CD8-positive, alpha-beta memory T cell (primary cell): ENCODE measurements around the gene SAMD11. TPM values are rescaled to one million over a fixed set of nuclear protein-coding genes. Genes with fewer than 3 reads are reported as not detected.

ENCODE experiments used
- CTCF ChIA-PET: fragments of 350-600 bp; sonication (Branson Sonifier 250); formaldehyde crosslinking; loops from one replicate; lab custom pipeline; 2021; ENCODE audit warnings: antibody characterized with exemption; lab: Charles Lee
- POLR2A ChIA-PET: fragments of 350-600 bp; sonication (Branson Sonifier 250); formaldehyde crosslinking; loops from one replicate; lab custom pipeline; 2021; ENCODE audit warnings: antibody characterized with exemption; lab: Charles Lee
- DNase-seq, 5 donors: peaks; one replicate each; pipeline versions ENCODE4 v3.0.0 to v3.0.0-alpha.2; 2020 to 2022; ENCODE audit warnings: mixed read lengths in 1 of 5
- H3K27ac ChIP-seq: one replicate; pipeline ENCODE4 v1.7.0; 2013; ENCODE audit warnings: low read depth, mild to moderate bottlenecking, low read length, moderate library complexity
- H3K27me3 ChIP-seq: 2 replicates; pipeline ENCODE4 v1.7.0; 2013; ENCODE audit warnings: low read length, mild to moderate bottlenecking; ENCODE audit not compliant: insufficient read depth, poor library complexity, severe bottlenecking
- H3K36me3 ChIP-seq: 2 replicates; pipeline ENCODE4 v1.7.0; 2013; ENCODE audit warnings: mild to moderate bottlenecking, low read length, moderate library complexity; ENCODE audit not compliant: insufficient read depth
- H3K4me1 ChIP-seq: 2 replicates; pipeline ENCODE4 v1.7.0; 2013; ENCODE audit warnings: mild to moderate bottlenecking, low read length, moderate library complexity; ENCODE audit not compliant: insufficient read depth
- H3K4me3 ChIP-seq: 2 replicates; pipeline ENCODE4 v1.7.0; 2013; ENCODE audit warnings: mild to moderate bottlenecking, low read length
- H3K9me3 ChIP-seq: 2 replicates; pipeline ENCODE4 v1.7.0; 2013; ENCODE audit warnings: mild to moderate bottlenecking, low read length
- H3K27ac Mint-ChIP-seq, 8 donors: one replicate each; pipeline ENCODE4 v1.8.0; 2020 to 2021; ENCODE audit warnings: mixed read lengths in 8 of 8, mild to moderate bottlenecking in 6 of 8, inconsistent platforms in 3 of 8, moderate library complexity in 3 of 8
- H3K27me3 Mint-ChIP-seq, 2 donors: one replicate each; pipeline ENCODE4 v1.8.0; 2020 to 2021; ENCODE audit warnings: mixed read lengths in 2 of 2, mild to moderate bottlenecking in 1 of 2, moderate library complexity in 1 of 2
- H3K36me3 Mint-ChIP-seq, 3 donors: one replicate each; pipeline ENCODE4 v1.8.0; 2020 to 2021; ENCODE audit warnings: mixed read lengths in 3 of 3, inconsistent platforms in 1 of 3, mild to moderate bottlenecking in 1 of 3
- H3K4me1 Mint-ChIP-seq, 3 donors: one replicate each; pipeline ENCODE4 v1.8.0; 2020 to 2021; ENCODE audit warnings: mixed read lengths in 3 of 3, inconsistent platforms in 1 of 3, mild to moderate bottlenecking in 1 of 3
- H3K4me3 Mint-ChIP-seq, 7 donors: one replicate each; pipeline ENCODE4 v1.8.0; 2020 to 2021; ENCODE audit warnings: mixed read lengths in 7 of 7, mild to moderate bottlenecking in 6 of 7, moderate library complexity in 4 of 7, inconsistent platforms in 2 of 7
- H3K9me3 Mint-ChIP-seq, 5 donors: one replicate each; pipeline ENCODE4 v1.8.0; 2020 to 2022; ENCODE audit warnings: mixed read lengths in 5 of 5, mild to moderate bottlenecking in 3 of 5, moderate library complexity in 2 of 5, inconsistent platforms in 1 of 5
- polyA plus RNA-seq: library from polyadenylated mRNA; unstranded; fragments of 300-500 nt; fragmentation: Illumina TruSeq; gene quantifications from one replicate; pipeline ENCODE4 v1.2.3, GENCODE V29; 2021
- total RNA-seq, 2 experiments: library from RNA; stranded (reverse); gene quantifications; one replicate each; pipeline ENCODE4 v1.2.3, GENCODE V29; 2021

Gene SAMD11
- total and polyA plus RNA-seq, 3 experiments from 2014 or later, result 0.20 TPM; not detected in 2

GRCh38 chr1:964691-965525 is 41.2 kb downstream of the SAMD11 start:
- peak overlapping the region in 1 of 8 donors; percentile 23 for H3K27ac Mint-ChIP-seq
- peaks cover 0 to 12% (median 0%) of the 10 kb centered on the region in 3 donors for H3K36me3 Mint-ChIP-seq
- DNase-seq, result no peak
- H3K36me3 ChIP-seq, result no peaks in the 10 kb centered on the region
- H3K9me3 Mint-ChIP-seq, result no peaks in the 10 kb centered on the region
- H3K27ac ChIP-seq, result no peak overlapping the region
- H3K4me3 Mint-ChIP-seq, result peak overlapping the region in 2 of 7 donors; percentile 63 to 88
- POLR2A ChIA-PET, result no interaction called here
- H3K9me3 ChIP-seq, result no peaks in the 10 kb centered on the region
- H3K27me3 ChIP-seq, result no peaks in the 10 kb centered on the region
- H3K4me1 Mint-ChIP-seq, result peaks cover 0 to 22% (median 3%) of the 10 kb centered on the region in 3 donors
- peaks cover 3 to 4% of the 10 kb centered on the region in 2 donors for H3K27me3 Mint-ChIP-seq
- CTCF ChIA-PET, result no interaction called here
- H3K4me1 ChIP-seq, result peaks cover 15% of the 10 kb centered on the region
- no peak overlapping the region for H3K4me3 ChIP-seq

- Histone ChIP-seq H3K27me3 (no peaks in the 10 kb centered on the region), H3K4me3 (no peak overlapping the region), H3K27ac (peak overlapping the region; percentile 51), H3K36me3 (no peaks in the 10 kb centered on the region), H3K9me3 (no peaks in the 10 kb centered on the region), H3K4me1 (peaks cover 12% of the 10 kb centered on the region)
- Mint-ChIP-seq H3K4me3 (peak overlapping the region in 5 of 7 donors; percentile 28 to 63 (median 54)), H3K36me3 (peaks cover 0 to 12% (median 0%) of the 10 kb centered on the region in 3 donors), H3K27ac (peak overlapping the region in 3 of 8 donors; percentile 23 to 51 (median 35)), H3K9me3 (no peaks in the 10 kb centered on the region), H3K27me3 (peaks cover 3 to 4% of the 10 kb centered on the region in 2 donors), H3K4me1 (peaks cover 0 to 22% (median 3%) of the 10 kb centered on the region in 3 donors)
- ChIA-PET CTCF (no interaction called here), POLR2A (no interaction called here)
- no peak for DNase-seq
Observed at GRCh38 chr1:965526-966134, 41.9 kb downstream of the SAMD11 start.

GRCh38 chr1:966135-966703 is 42.5 kb downstream of the SAMD11 start, which contains the start of gene PLEKHN1:
Gene PLEKHN1, plus strand, starts transcription at chr1:966482. Its CDS starts 50 bp downstream, at chr1:966532.
- H3K4me3 Mint-ChIP-seq, result peak within 1 kb of the TSS; percentile 73 to 89 (median 81)
- no peaks in the 10 kb centered on the region for H3K9me3 Mint-ChIP-seq
- peak within 1 kb of the TSS; percentile 51 for H3K27ac ChIP-seq
- H3K4me3 ChIP-seq, result peak within 1 kb of the TSS; percentile 71
- H3K9me3 ChIP-seq, result no peaks in the 10 kb centered on the region
- H3K36me3 Mint-ChIP-seq, result peaks cover 0 to 12% (median 0%) of the 10 kb centered on the region in 3 donors
- no peaks in the 10 kb centered on the region for H3K27me3 ChIP-seq
- peaks cover 12% of the 10 kb centered on the region for H3K4me1 ChIP-seq
- ChIA-PET CTCF (interaction anchor here (1.1 to 1.3 kb wide), 5 partner anchors 10 to 98 kb away, joined by 3 to 5 read pairs (median 4); no protein-coding TSS in a partner anchor), POLR2A (no interaction called here)
- peaks cover 3 to 4% of the 10 kb centered on the region in 2 donors for H3K27me3 Mint-ChIP-seq
- H3K27ac Mint-ChIP-seq, result peak within 1 kb of the TSS in 5 of 8 donors; percentile 35 to 78 (median 68)
- H3K36me3 ChIP-seq, result no peaks in the 10 kb centered on the region
- peaks cover 0 to 22% (median 3%) of the 10 kb centered on the region in 3 donors for H3K4me1 Mint-ChIP-seq
- no peak for DNase-seq

- Mint-ChIP-seq H3K27me3 (peaks cover 3 to 4% of the 10 kb centered on the region in 2 donors), H3K4me3 (peak overlapping the region; percentile 73 to 89 (median 81)), H3K36me3 (peaks cover 0 to 12% (median 0%) of the 10 kb centered on the region in 3 donors), H3K4me1 (peaks cover 0 to 22% (median 3%) of the 10 kb centered on the region in 3 donors), H3K27ac (peak overlapping the region in 3 of 8 donors; percentile 68 to 78 (median 72)), H3K9me3 (no peaks in the 10 kb centered on the region)
- Histone ChIP-seq H3K36me3 (no peaks in the 10 kb centered on the region), H3K27ac (peak overlapping the region; percentile 51), H3K9me3 (no peaks in the 10 kb centered on the region), H3K4me3 (peak overlapping the region; percentile 71), H3K27me3 (peaks cover 5% of the 10 kb centered on the region), H3K4me1 (peaks cover 6% of the 10 kb centered on the region)
- POLR2A ChIA-PET, result interaction anchor here (0.6 kb wide), 2 partner anchors 36 to 1619 kb away, joined by 3 read pairs; no protein-coding TSS in a partner anchor
- peak; percentile 53 to 84 (median 68) for DNase-seq
- CTCF ChIA-PET, result interaction anchor here (1.1 to 1.3 kb wide), 5 partner anchors 9 to 97 kb away, joined by 3 to 5 read pairs (median 4); no protein-coding TSS in a partner anchor
Observed at GRCh38 chr1:966704-967300, 43.1 kb downstream of the SAMD11 start.

- ChIA-PET CTCF (interaction anchor here (1.2 to 1.3 kb wide), 4 partner anchors 8 to 96 kb away, joined by 3 to 5 read pairs (median 4); no protein-coding TSS in a partner anchor), POLR2A (interaction anchor here (0.6 kb wide), 2 partner anchors 35 to 1618 kb away, joined by 3 read pairs; no protein-coding TSS in a partner anchor)
- Mint-ChIP-seq H3K27ac (no peak overlapping the region), H3K36me3 (peaks cover 0 to 10% (median 0%) of the 10 kb centered on the region in 3 donors), H3K4me1 (peaks cover 0 to 19% (median 0%) of the 10 kb centered on the region in 3 donors), H3K27me3 (peaks cover 3 to 4% of the 10 kb centered on the region in 2 donors), H3K9me3 (no peaks in the 10 kb centered on the region), H3K4me3 (peak overlapping the region in 4 of 7 donors; percentile 20 to 88 (median 70))
- Histone ChIP-seq H3K27ac (no peak overlapping the region), H3K36me3 (no peaks in the 10 kb centered on the region), H3K4me3 (no peak overlapping the region), H3K9me3 (no peaks in the 10 kb centered on the region), H3K4me1 (peaks cover 6% of the 10 kb centered on the region), H3K27me3 (peaks cover 6% of the 10 kb centered on the region)
- DNase-seq, result no peak
Observed at GRCh38 chr1:967466-968343, 44.0 kb downstream of the SAMD11 start.

- H3K27me3 ChIP-seq, result peaks cover 6% of the 10 kb centered on the region
- H3K27ac ChIP-seq, result no peak overlapping the region
- H3K4me3 ChIP-seq, result no peak overlapping the region
- H3K36me3 ChIP-seq, result no peaks in the 10 kb centered on the region
- peaks cover 6% of the 10 kb centered on the region for H3K4me1 ChIP-seq
- no peaks in the 10 kb centered on the region for H3K9me3 ChIP-seq
- Mint-ChIP-seq H3K9me3 (no peaks in the 10 kb centered on the region), H3K27ac (no peak overlapping the region), H3K27me3 (peaks cover 4 to 7% of the 10 kb centered on the region in 2 donors), H3K4me1 (peaks cover 0 to 19% (median 0%) of the 10 kb centered on the region in 3 donors), H3K36me3 (peaks cover 0 to 1% (median 0%) of the 10 kb centered on the region in 3 donors), H3K4me3 (peak overlapping the region in 2 of 7 donors; percentile 24 to 68)
- ChIA-PET POLR2A (no interaction called here), CTCF (no interaction called here)
- no peak for DNase-seq
Observed at GRCh38 chr1:969260-969855, 45.6 kb downstream of the SAMD11 start.
